GM19467 (cell line): ENCODE results near the gene LYST.
"Not testable (repeated sequence)": the region's sequence is repeated elsewhere in the genome, so short reads cannot be mapped to it uniquely, and the experiment has no call there.

Experiments used
- ATAC-seq: cut with Tn5 transposase; IDR thresholded peaks from one replicate; pipeline ENCODE4 v1.9.1; 2021; ENCODE audit warnings: mild to moderate bottlenecking, moderate library complexity; ENCODE audit not compliant: unreplicated experiment

Gene LYST

GRCh38 chr1:235663628-235664027, 203.1 kb downstream of the LYST start:
- no peak for ATAC-seq

- ATAC-seq = no peak
These were observed 205.1 kb downstream of the LYST start for GRCh38 chr1:235661568-235661967.

GRCh38 chr1:235659186-235659771, 207.4 kb downstream of the LYST start:
- ATAC-seq = no peak

- no peak for ATAC-seq
These were observed 208.8 kb downstream of the LYST start for GRCh38 chr1:235657747-235658526.

- ATAC-seq = no peak
These were observed 209.4 kb downstream of the LYST start for GRCh38 chr1:235657269-235657668.

GRCh38 chr1:235652364-235652763, 214.3 kb downstream of the LYST start:
- ATAC-seq = no peak

GRCh38 chr1:235651170-235651806, 215.4 kb downstream of the LYST start:
- no peak for ATAC-seq

- ATAC-seq = no peak
These were observed 216.2 kb downstream of the LYST start for GRCh38 chr1:235650341-235651169.

- ATAC-seq = no peak
These were observed 217.1 kb downstream of the LYST start, which contains the start of gene GNG4 for GRCh38 chr1:235649368-235650163. Gene GNG4 (minus strand): TSS chr1:235649784. CDS start chr1:235583838, 65,946 bp downstream.

- ATAC-seq = no peak
These were observed 217.7 kb downstream of the LYST start for GRCh38 chr1:235648954-235649367.

- no peak for ATAC-seq
These were observed 218.2 kb downstream of the LYST start for GRCh38 chr1:235648407-235648907.

GRCh38 chr1:235647537-235647936, 219.2 kb downstream of the LYST start:
- ATAC-seq = not testable (repeated sequence)

GRCh38 chr1:235646463-235646862, 220.2 kb downstream of the LYST start:
- no peak for ATAC-seq

GRCh38 chr1:235644693-235645305, 221.9 kb downstream of the LYST start:
- no peak for ATAC-seq

- ATAC-seq = no peak
These were observed 222.6 kb downstream of the LYST start for GRCh38 chr1:235643837-235644692.

- no peak for ATAC-seq
These were observed 223.7 kb downstream of the LYST start for GRCh38 chr1:235642943-235643371.

- peak; percentile 60 for ATAC-seq
These were observed 224.4 kb downstream of the LYST start for GRCh38 chr1:235642011-235642942.

GRCh38 chr1:235640580-235640979, 226.1 kb downstream of the LYST start:
- no peak for ATAC-seq
